ENCODE results near the gene TBL1Y.

The TBL1Y gene

GRCh38 chrY:7085606-7086005, 175.1 kb downstream of the TBL1Y start:
- DNase-seq (ENCODE audit: low spot score) = peak; percentile 52

DNA sequence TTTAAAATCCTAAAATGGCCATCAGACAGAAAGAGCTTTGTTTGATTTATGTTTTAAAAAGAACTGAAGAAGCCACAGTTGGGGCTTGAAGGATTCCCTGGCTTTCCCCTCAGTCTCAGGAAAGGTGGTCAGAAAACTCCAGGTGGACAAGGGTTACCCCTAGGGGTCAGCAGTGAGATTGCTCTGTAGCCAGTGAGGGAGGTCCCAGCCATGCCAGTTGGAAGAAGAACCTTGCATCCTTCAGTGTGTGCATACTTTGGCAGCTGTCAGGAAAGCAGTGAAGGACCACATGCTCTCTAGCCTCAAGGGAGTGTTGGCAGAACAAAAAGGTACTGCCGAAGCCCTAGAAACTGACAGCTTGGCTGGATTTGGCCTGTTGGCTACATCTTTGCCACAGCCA, 182.3 kb downstream of the TBL1Y start:
- peak; percentile 52 for DNase-seq (ENCODE audit: low spot score)

DNA sequence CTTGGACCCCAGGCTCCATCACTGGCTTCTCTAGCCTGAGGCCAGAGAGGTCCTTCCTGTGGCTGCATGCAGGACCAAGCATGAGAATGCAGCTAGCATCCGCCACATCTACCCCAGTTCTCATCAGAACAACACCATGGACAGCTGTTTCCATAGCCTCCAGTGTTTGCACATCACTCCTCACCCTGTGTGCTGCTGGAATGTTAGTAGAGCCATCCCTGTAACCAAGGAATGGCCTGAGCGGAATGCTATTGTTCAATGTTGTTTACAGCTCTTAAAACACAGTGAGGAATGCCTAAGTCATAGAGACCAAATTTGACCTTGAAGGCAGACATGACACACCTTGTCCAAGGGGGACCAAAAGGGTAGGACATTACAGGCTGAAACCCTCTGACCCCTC, 183.9 kb downstream of the TBL1Y start:
- no peak for DNase-seq (ENCODE audit: low spot score)

DNA sequence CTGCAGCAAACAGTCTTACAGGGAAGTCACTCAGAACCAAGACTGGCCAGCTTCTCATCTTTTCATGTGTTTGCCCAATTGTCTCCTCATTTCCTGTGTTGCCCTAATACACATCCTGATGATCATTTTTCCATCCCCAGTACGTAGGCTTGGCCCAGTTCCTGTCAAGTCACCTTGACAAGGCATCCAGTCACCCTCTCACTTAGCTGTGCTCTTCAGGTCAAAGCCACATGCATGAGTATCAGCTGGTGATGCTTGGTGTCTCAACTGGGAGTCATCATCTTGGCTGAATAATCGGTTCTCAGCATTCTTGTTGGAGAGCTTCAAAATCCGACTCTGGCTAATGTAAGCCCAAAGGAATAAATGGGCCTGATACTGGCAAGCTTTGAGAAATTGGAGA, 186.5 kb downstream of the TBL1Y start:
- DNase-seq (ENCODE audit: low spot score) = no peak

GRCh38 chrY:7099742-7100141, 189.2 kb downstream of the TBL1Y start:
- no peak for DNase-seq (ENCODE audit: low spot score)

DNA sequence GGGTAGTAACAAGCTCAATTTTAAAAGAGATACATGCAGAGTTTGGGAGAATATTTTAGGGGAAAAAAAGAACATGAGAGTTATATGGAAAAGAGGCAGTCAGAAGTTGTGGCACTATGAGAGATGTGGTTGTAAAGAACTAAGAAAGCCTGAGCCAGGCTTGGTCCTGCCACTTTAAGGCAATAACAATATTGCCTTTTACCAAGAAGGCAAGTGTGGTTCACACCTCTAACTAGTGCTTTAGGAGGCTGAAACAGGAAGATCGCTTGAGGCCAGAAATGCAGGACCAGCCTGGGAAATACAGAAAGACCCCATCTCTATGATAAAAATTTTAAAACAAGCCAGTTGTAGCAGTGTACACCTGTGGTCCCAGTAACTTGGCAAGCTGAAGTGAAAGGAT, 192.2 kb downstream of the TBL1Y start:
- no peak for DNase-seq (ENCODE audit: low spot score)

GRCh38 chrY:7107179-7107578, 196.7 kb downstream of the TBL1Y start:
- no peak for DNase-seq (ENCODE audit: low spot score)

DNA sequence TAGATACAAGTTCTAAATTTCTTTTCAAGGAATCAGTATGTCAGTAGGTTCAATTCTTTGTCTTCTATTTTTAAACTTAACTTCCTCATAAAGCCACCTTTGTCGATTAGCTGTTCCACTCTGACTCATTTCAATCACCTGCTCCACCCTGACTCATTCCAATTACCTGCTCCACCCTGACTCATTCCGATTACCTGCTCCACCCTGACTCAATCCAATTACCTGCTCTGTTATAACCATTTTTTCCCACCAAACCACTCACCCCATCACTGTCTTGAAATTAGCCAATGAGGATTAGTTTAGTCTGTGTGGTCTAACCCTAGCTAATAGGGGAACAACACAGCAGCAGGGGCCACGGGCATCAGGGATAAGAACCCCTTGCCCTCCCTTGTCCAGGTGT, 199.6 kb downstream of the TBL1Y start:
- no peak for DNase-seq (ENCODE audit: low spot score)

- DNase-seq (ENCODE audit: low spot score) = no peak
These were observed 205.4 kb downstream of the TBL1Y start for GRCh38 chrY:7115871-7116270.

- no peak for DNase-seq (ENCODE audit: low spot score)
These were observed 211.7 kb downstream of the TBL1Y start for GRCh38 chrY:7122202-7122601.

- peak; percentile 55 for DNase-seq (ENCODE audit: low spot score)
These were observed 214.9 kb downstream of the TBL1Y start for GRCh38 chrY:7125136-7126056.

- no peak for DNase-seq (ENCODE audit: low spot score)
These were observed 217.7 kb downstream of the TBL1Y start for GRCh38 chrY:7128211-7128610.
